Medulla oblongata (tissue), 1 donor: ENCODE results near the gene BTF3.
A peak's percentile ranks its signal among the peaks of the same experiment; 100 is the strongest.

Source experiments
- DNase-seq: peaks from one replicate; pipeline ENCODE4 v3.0.0-alpha.2; 2015; ENCODE audit errors: extremely low spot score

BTF3 gene

DNA sequence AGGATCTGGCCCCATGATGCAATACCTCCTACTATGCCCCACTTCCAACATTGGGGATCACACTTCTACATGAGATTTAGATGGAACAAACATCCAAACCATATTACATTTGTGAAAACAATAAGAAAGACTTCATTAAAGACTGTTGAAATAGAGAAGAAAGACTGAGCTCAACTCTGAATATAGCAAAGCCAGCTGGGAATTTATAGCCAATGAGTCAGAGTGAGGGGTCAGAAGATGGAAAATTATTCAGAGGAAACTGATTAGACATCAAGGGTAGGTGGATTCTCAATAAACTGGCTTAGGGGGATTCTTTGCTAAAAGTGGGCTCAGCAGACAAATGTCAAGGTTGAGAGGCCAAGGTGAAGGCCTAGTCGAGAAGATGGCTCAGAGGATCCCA is 25.6 kb downstream of the BTF3 start:
- no peak for DNase-seq

DNA sequence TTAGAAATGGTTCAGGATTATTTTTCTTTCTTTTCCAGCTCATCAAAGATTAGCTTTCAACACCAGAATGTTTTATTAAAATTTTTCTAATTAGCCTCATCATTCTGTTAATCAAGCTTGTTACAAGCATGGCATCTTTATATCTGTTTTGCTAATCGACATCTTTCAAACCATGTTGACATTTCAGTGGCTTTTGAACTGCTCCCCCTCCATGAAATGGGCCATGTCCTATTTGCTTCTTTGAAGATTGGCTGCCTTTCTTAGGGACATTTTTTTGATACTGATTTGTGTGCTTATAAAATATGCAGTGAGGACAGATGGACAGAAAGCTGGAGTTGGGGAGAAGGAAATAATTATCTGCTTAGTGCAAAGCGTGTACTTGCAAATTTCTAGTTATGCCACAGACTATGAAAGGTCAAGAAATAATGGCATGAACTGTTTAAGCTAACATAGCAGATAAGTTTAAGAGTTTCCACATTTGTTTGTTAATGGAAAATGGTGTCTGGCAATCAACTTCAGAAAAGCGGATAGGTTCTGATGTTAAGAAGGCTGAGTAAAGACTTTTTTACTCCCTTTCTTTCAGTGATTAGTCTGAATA is 27.5 kb downstream of the BTF3 start:
- no peak for DNase-seq

DNA sequence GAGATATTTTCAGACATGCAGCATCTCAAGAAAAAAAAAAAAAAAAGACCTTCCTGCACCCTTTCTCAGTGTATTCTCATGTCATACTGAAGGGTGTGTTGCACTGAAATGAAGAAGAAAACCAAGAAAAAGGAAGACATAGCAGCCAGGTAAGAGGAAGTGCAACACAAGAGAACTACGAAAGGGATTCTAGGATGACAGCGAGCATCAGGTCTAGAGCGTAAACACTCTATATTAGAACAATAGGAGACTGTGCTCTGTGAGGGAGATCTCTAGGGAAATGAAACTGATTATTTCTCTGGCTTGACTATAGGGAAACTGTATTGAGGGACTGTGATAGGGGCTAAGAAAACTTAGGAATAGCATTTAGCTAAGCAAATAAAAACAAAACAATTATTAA is 30.0 kb downstream of the BTF3 start:
- DNase-seq, result peak; percentile 41

DNA sequence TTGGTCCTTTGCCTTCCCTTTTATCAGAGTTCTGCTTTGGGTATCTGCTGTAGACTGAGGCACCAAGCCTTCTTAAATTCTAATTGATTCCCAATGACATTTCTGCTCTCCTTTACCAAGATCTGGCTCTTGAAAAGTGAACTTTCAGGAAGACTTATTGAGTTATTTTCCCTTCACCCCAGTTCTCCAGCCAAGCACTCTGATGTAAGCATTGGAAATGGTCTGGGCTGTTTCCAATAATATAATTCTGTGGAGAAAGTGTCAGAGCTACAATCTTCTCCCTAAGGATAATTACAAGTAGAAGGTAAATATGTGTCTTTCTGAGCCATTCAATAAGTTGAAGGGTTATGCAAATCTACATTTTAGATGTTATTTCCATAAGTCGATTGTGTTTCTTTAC is 30.8 kb downstream of the BTF3 start:
- DNase-seq, result no peak

DNA sequence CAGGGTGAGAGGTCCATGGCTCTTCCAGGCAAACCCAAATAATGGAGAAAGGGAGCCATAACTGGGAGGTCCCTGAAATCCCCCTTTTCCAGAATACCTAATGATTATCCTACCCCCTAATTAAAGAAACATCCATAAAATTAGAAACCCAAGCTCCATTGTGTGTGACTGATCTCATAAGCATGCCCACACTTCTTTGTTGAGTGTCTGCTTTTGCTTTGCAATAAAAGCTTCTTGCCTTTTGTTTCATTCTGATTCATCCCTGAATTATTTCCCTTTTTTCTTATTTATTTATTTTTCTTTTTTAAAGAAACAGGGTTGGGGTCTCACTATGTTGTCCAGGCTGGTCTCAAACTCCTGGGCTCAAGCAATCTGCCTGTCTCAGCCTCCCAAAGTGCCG is 33.1 kb downstream of the BTF3 start:
- DNase-seq, result no peak

DNA sequence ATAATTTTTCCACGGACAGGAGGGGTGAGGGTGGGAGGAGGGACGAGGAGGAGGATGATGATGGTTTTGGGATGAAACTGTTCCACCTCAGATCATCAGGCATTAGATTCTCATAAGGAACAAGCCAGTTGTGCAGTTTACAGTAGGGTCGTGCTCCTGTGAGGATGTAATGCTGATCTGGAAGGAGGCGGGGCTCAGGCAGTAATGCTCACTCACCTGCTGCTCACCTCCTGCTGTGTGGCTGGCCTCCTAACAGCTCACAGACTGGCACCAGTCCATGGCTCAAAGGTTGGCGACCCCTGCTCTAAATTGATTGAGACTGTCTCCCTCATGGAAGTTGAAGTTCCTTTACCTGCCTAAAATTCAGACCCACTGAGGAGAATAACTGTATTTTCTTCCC is 34.0 kb downstream of the BTF3 start:
- DNase-seq, result no peak

DNA sequence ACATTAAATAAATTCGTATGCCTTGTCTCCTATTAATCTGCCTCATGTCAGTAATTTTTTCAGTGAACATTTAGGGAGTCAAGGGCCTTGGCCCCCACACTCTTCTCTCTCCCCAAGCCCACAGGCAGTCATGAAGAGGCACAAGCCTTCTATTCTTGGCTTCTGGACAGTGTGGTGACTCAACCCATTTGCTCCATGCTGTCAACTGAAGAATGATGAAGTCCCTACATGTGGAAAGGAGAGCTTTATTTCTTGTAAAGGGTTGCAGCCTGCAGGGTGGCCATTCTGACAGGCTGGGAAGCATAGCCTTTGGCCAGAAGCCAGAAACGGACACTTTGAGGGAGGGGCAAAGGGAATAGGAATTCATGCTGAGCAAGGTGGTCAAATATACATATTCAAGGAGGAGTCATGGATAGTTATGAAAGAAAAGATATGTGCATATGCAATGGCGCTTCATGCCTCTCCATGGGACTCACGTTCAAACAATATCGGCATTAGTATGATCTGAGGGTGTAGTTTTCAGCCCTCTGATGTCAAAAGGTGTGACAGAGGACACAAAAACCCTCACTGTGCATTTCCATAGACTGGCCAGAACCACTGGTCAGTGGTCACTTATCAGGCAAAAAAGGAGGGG is 35.9 kb downstream of the BTF3 start:
- DNase-seq, result no peak

DNA sequence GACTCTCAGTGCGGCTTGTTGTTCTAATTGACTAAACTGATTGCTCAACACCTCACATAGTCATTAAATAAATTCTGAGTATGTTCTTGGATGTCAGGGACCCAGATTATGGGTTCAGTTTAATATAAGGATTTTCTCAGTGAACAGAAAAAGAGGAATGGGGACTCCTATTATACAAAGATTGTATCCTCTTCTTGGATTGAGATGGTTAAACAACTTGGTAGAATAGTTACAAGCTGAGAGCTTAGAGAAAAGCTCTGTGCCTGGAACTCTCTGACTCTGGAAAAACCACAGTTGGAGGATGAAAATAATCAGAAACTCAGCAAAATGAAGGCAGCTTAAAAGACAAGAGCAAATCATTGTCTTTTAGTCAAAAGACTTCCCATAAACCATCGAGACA is 36.7 kb downstream of the BTF3 start:
- DNase-seq, result no peak

DNA sequence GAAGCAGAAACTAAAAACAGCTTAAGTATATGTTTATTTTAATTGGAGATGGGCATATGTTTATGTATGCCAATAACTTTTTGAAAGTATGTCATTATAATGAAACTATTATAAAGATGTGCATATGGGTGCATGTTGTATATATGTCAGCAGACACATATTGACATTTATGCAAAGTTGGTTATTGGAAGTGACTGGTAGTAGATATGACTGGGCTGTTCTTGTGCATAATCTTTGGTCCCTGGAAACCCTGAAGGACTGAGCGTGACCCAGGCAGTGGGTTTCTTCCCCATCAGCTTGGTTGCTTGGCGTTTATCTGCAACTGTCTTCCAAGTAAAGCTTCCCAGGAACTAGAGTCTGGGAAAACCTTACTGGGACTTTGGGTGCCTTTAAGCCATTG is 41.5 kb downstream of the BTF3 start:
- DNase-seq, result no peak

DNA sequence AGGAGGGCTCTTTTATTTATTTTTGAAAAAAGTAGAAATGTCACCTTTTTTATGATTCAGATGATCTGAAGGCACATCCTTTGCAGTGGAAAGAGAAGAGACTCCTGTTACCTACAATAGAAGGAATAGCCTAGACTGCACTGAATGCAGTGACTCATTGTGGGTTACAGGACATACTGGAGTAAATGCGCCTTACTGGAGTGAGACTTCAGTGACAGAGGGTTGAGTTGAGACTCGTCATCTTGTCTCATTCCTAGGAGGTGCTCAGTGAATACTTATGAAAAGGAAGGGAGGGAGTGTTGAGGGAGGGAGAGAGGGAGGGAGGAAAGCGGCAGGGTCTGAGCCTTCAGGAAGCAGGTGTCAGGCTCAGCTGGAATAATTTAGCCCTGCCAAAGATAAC is 42.0 kb downstream of the BTF3 start:
- no peak for DNase-seq

DNA sequence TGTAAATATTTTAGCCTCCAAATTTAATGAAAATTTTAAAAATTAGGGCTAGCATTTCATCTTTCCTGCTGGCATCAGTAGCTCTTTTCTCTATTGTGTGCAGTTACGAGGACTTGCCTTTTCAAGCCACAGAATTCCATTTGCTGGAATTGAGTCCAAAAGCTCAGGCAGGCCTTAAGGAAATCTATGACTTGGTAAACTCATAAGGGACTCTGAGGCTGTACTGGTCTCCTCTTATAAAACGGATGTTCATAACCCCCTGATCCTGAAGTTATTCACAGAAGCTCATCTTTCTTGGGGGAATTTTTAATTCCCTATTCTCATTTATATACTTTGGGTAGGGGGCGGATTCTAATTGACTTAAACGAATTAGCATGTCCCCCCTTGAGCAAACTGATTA is 43.8 kb downstream of the BTF3 start:
- no peak for DNase-seq

DNA sequence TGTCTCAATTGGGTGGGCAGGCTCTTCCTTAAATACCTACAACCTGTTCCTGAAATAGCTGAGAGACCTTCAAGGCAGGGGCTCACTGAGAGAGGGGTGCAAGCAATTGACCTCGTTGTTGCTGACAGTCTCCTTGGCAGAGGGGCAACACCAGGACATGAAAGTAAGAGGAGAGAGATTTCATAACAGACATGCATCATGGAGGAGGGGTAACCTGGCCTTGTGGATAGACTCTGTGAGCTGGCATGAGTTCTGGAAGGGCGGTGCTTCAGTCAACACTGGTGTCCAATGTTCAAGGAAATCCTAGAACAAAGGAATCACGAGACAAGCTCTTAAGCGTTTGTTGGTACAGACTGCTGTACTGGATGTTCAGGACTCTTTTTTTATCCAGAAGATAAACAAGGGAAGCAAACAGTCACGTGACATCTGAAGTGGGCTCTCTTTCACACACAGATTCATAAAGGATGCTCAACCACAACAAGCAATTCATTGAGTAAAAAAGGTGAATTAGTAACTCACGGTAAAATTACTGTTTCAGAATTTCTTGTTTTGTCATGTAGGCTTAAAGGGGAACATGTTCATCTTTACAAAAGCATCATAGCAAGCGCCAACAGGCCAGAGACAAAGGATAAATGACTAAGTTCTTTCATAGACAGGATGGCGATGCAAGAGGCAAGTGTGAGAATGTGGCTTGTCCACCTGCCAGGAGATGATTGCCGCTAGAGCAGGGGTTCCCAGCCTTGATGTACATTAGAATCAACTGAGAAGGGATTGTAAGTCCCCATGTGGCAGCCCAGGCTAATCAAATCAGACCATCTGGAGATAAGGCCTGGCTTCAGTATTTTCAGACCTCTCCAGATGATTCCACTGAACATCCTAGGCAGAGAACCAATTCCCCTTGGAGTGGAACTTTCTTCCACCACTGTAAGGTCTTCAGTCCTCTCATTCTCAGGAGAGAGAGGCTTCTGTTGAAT is 46.5 kb downstream of the BTF3 start:
- DNase-seq, result no peak

DNA sequence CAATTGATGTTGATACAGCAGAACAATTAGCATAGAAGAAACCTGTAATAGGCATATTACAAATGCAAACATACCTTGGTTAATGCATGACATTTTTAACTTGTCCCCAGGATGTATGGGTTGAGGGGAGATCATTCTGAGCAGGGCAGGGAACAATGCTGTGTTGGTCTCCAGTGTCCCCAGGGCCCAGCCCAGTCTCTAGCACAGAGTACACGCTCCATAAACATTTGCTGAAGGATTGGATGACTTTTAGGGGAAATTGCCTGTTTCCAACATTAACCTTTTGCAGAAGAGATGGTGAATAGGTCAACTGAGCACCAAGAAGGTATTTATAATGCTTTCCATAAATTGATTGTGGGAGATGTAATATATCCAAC is 47.1 kb downstream of the BTF3 start:
- DNase-seq, result no peak

DNA sequence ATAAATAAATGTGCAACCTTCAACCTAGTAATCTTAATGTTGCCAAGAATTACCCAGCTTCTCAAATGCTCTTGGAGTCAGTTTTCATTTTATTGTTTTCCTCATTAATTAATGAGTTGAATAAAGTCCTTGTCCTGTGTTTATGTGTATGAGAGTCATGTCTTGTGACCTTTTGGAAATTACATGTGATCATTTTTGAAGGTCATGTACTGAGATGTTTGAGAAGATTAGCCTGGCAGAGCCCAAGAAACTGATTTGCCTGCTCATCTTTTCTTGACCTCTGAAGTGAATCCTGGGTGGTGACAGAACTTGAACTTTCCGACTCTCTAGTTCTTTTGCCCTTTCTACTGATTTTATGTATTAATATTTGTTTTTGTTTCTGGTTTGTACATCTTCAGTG is 51.8 kb downstream of the BTF3 start:
- no peak for DNase-seq

DNA sequence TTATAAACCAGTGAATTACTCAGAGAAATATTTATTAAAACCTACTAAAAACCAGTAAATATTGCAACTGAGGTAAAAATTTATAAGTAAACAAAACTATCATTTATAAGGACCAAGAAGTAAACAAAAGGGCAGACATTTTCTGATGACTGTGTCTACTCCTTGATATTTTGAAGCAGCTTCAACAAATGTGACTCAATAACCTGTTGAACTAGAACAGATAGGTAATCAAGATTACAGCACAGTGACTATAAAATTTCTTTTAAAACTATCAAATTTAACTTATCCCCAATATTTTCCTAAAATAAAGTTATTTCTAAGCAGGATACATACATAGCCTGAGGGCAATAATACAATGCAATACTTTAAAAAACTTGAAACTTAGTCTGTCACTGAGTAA is 54.4 kb downstream of the BTF3 start:
- DNase-seq, result no peak
